HUDEP-2 (cell line): ENCODE results near the gene DNAH6.
"Not testable (repeated sequence)": the region's sequence is repeated elsewhere in the genome, so short reads cannot be mapped to it uniquely, and the experiment has no call there.

ENCODE experiments used
- DNase-seq, 76 experiments: peaks; one replicate each; lab custom pipeline; 2025; ENCODE audit not compliant: unreplicated experiment in 76 of 76; lab: John Stamatoyannopoulos, UW

Gene DNAH6

DNA sequence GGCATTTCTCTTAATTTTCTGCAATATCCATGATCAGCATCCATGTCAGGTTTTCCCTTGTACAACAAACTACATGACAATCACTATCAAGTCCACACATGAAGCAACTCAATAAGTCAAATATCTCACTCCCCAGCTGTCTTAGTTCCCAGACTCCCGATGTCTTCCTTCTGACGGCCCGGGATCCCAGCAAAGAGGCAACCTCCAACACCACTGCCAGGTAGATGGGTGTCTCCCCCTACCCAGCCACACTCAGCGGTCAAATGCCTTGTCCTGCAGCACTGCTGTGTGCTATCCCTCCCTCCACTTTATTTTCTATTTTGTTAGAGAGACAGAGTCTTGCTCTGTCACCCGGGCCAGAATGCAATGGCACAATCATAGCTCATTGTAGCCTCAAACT lies 341.3 kb downstream of the DNAH6 start:
- DNase-seq: no peak

DNA sequence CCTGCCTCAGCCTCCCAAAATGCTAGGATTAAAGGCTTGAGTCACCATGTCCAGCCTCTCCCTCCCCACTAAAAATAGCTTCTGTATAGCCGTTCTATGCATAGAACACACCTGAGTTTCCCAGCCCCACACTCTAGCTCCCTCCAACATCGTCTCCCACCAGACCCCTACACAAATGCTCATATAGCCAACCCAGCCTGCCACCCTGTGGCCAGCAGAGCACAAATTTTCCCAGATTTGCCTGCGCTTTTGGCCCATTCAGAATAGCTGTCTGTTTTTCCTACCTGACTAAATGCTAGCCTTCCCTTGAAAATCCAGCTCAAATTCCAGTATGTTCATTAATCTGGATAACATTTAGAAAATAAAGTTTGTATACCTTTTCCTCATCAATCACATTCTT lies 341.8 kb downstream of the DNAH6 start:
- no peak for DNase-seq

DNA sequence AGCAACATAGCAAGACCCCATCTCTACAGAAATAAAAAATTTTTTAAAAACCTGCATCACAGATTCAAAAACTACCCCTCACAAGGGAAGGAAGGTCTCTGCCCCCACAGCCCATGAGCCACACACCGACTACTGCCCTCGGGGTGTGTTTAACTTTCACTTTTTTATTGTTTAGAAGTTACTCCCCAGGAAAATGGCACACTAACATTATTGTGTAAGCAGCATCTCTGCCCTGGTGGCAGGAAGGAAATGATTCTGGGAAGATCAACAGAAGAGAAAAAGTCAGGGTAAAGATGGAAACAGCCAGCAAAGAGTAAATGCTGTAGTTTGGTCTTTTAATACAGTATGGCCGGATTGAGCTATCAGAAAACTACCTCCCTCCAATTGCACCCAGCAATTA lies 342.6 kb downstream of the DNAH6 start:
- no peak for DNase-seq

DNA sequence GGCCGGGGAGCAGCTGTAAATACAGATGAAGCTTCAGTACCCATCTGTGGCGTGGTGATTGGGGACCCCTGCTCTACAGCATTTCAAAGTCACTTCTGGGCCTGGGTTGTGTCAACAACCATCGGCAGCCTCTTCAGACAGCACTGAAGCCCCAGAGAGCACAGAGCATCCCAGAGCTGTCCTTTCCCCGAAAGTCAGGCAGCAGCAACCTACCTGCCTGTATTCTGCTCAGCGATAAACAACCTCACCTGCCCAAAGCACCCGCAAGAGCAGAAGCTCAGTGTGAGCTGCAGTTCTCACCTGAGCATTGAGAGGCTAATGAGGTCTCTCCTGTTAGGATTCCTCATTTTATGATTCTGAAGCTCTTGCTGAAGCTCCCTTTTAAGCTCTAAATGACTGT lies 345.2 kb downstream of the DNAH6 start:
- DNase-seq: no peak

DNA sequence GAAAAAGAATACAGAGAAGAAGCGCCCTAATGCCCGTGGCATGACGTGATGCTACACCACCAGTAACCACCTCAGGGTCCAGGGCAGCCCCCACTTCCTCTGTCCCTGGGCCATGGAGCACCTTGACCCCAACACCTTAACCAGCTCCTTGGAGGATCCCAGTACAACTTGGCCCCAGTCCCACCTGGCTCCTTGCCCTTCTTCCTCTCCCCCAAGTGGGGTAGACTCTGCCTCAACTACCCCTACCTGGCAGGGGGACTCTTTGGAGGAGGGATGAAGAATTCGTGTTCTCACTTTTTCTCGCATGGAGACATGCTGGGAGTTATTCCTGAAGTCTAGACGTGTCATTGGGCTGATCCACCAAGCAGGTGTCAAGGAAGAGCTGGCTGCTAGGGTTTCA lies 345.7 kb downstream of the DNAH6 start:
- no peak for DNase-seq

DNA sequence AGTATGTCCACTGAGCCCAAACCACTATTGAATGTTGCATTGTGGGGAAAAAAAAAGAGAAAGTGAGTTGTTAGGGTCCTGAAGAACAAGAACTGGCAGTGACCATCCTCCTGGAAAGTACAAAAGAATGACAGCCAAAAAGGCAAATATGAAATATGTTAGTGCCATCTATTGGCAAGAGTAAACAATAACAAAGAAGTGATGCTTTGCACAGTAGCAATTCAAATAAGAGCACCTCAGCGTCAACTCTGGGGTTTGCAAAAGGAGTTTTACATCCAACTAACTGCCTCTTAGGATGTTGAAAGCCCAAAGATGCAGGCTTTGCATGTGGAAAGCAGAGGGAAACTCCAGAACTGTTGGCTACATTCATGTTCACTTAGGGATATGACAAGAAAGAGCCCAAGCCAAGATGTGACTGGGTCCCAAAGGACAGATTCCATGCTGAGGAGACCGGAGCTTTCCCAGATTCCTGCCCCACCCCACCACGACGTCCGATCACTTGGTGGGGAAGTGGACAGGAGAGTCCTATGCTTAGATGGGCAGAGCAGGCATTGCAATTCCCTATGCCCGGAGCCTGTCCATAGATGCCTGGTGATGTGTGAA lies 349.0 kb downstream of the DNAH6 start:
- peak in 4 of 76 experiments; percentile 5 to 20 (median 8) for DNase-seq

DNA sequence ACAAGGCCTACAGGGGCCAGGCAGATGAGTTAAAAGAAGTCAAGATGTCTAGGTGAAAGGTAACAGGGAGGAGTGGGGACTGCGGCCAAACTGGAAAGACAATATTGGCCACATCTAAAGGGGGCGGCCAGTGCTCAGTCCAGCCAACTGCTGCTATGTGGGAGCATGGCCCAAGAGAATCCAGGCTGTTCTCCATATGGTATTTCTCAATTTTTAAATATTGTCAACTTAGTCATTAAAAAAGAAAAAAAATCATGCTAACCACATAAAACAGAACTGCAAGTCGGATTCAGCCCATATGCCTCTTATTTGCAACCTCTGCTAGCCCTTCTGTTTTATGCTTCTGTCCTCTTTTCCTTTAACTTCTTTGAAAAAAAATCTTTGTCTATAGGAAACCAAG lies 349.8 kb downstream of the DNAH6 start:
- no peak for DNase-seq

DNA sequence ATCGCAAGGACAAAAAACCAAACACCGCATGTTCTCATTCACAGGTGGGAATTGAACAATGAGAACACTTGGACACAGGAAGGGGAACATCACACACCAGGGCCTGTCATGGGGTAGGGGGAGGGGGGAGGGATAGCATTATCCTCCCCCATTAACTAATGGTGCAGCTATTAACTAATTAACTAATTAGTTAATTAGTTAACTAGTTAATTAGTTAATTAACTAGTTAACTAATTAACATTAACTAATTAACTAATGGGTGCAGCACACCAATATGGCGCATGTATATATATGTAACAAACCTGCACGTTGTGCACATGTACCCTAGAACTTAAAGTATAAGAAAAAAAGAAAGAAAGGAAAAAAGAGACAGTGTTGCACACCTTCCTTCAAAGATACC lies 352.0 kb downstream of the DNAH6 start:
- not testable (repeated sequence) for DNase-seq
